ENCODE measurements around the gene SLC25A21. TPM values are rescaled to one million over a fixed set of nuclear protein-coding genes. Genes with fewer than 3 reads are reported as not detected.
A peak's percentile ranks its signal among the peaks of the same experiment; 100 is the strongest.

SLC25A21 gene
- total and polyA plus RNA-seq, 2 experiments from 2014 or later: 10.6 to 12.1 TPM

DNA sequence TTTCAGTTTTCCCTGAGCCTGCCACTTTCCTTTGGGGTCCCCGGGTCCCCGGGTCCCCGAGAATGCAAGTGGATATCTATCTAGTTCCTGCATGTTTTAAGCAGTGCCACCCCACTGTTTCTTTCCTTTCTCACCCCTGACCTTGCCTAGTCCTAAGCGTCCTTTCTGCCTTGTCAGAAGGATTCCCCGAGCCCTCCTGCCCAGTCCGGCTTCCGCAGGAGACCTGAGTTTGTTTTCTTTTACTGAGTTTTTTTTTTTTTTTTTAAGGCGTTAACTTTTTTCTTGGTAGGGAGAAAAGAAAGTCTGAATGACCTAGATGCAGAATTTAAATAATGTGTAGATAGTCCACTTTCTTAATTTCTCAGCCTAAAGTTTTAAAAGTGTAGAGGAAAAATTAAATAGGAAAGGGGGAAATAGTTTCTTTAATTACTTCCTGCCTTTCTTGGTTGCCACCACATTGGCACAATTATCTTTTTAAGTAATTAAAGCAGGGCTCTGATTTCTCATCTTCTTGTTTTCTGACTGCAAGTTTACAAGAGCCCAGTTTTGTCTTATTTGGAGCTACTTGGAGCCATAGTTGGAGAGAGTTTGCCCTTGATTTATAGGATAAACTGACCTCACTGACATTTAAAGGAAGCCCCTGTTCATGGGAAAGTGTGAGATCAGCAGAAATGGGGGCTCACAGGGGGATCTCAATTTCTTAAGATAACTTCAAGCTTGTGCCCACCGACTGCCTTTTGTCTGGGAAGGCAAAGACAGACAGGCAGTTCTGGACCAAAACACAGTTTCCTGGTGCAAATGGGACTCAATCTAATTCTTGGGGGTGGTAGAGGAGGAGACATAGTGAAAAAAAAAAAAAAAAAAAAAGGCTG lies 507.8 kb downstream of the SLC25A21 start:
- Histone ChIP-seq H3K9me2 (ENCODE audit: insufficient read depth) (no peaks in the 10 kb centered on the region), H3K4me3 (peak overlapping the region; percentile 56), H4K20me1 (replicated peaks; ENCODE audit: insufficient read depth) (peaks cover 33% of the 10 kb centered on the region), H3K27me3 (ENCODE audit: insufficient read depth) (peaks cover 96% of the 10 kb centered on the region), H2AFZ (no peak overlapping the region), H3K27ac (ENCODE audit: low read depth) (no peak overlapping the region), H3K36me3 (ENCODE audit: insufficient read depth) (no peaks in the 10 kb centered on the region), H3F3A (replicated peaks; ENCODE audit: low read depth) (peaks cover 31% of the 10 kb centered on the region), H3K4me1 (ENCODE audit: insufficient read depth) (peaks cover 49% of the 10 kb centered on the region), H3K4me2 (peak overlapping the region; percentile 92), H3K79me2 (replicated peaks; ENCODE audit: insufficient read depth) (no peaks in the 10 kb centered on the region)
- Mint-ChIP-seq H3K4me1 (peaks cover 43% of the 10 kb centered on the region), H3K27ac (no peak overlapping the region), H3K4me3 (peak overlapping the region; percentile 72; the same call in 2 of the 3 replicates), H3K27me3 (ENCODE audit: insufficient read depth, low read depth, poor library complexity) (peaks cover 89% of the 10 kb centered on the region), H3K36me3 (ENCODE audit: low read depth) (no peaks in the 10 kb centered on the region), H3K9me3 (no peaks in the 10 kb centered on the region; the same call in 2 of the 3 replicates)
- TF ChIP-seq, protein P1, sequence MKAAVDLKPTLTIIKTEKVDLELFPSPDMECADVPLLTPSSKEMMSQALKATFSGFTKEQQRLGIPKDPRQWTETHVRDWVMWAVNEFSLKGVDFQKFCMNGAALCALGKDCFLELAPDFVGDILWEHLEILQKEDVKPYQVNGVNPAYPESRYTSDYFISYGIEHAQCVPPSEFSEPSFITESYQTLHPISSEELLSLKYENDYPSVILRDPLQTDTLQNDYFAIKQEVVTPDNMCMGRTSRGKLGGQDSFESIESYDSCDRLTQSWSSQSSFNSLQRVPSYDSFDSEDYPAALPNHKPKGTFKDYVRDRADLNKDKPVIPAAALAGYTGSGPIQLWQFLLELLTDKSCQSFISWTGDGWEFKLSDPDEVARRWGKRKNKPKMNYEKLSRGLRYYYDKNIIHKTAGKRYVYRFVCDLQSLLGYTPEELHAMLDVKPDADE (IDR thresholded peaks at IDR 0.05): no peak
- TF ChIP-seq EZH2 (IDR thresholded peaks at IDR 0.05; ENCODE audit: low read depth, unreplicated experiment): peak; percentile 65
- TF ChIP-seq EZH2phosphoT487 (IDR thresholded peaks at IDR 0.05; ENCODE audit: unreplicated experiment): no peak
- no peak for ATAC-seq
- DNase-seq (ENCODE audit: low spot score): no peak

DNA sequence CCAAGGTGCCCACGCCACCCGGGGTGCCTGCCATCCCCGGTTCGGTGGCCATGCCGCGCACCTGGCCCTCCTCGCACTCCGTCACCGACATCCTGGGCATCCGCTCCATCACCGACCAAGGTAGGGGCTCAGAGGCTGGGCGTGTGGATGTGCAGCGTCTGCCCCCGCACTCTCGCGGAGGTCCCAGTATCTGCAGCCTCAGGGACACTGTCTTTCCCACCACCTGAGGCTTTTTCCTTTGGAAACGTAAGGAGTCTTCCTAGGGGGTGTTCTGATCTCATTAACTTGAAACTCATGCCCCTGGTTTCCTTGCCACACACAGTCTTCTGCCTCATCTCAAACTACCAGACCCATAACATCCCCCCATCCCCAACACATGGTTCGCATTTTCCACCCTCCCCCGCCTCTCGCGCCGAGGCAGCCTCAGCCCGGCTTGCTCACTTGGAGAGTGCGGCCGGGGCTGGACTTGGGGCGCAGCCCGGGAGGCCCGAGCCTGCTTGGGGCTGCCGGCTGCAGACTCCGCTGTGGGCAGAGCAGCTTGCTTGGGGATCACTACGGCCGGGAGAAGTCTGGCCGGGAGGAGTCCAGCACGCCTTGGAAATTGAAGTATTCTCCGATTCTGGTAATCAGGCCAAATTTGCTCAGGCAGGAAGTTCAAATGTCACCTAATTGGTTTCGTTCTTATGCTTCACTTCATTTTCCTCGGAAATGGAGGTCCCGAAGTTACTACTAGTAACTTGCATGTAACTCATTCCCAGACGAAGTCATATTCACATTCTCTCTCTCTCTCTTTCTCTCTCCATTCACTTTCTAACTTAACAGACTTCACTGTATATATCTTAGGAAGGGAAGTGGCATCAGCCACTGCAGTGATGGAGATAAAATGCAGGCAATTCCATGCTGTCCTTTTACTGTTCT lies 508.7 kb downstream of the SLC25A21 start:
- peak overlapping the region; percentile 72 for H3K4me3 Mint-ChIP-seq
- no peaks in the 10 kb centered on the region for H3K36me3 ChIP-seq (ENCODE audit: insufficient read depth)
- H3K4me2 ChIP-seq: peak overlapping the region; percentile 92
- H3K27me3 ChIP-seq (ENCODE audit: insufficient read depth): peaks cover 96% of the 10 kb centered on the region
- H3K4me1 Mint-ChIP-seq: peaks cover 48% of the 10 kb centered on the region
- no peaks in the 10 kb centered on the region for H3K36me3 Mint-ChIP-seq (ENCODE audit: low read depth)
- H3K9me3 Mint-ChIP-seq: no peaks in the 10 kb centered on the region; the same call in 2 of the 3 replicates
- peaks cover 42% of the 10 kb centered on the region for H4K20me1 ChIP-seq (replicated peaks; ENCODE audit: insufficient read depth)
- TF ChIP-seq EZH2phosphoT487 (IDR thresholded peaks at IDR 0.05; ENCODE audit: unreplicated experiment): peak; percentile 92
- peak; percentile 90 for TF ChIP-seq EZH2 (IDR thresholded peaks at IDR 0.05; ENCODE audit: low read depth, unreplicated experiment)
- TF ChIP-seq, protein P1 (IDR thresholded peaks at IDR 0.05): no peak
- no peak for TF ChIP-seq ZNF331 (CRISPR knock-in tag; IDR thresholded peaks at IDR 0.05; ENCODE audit: low read depth)
- TF ChIP-seq, protein P2, sequence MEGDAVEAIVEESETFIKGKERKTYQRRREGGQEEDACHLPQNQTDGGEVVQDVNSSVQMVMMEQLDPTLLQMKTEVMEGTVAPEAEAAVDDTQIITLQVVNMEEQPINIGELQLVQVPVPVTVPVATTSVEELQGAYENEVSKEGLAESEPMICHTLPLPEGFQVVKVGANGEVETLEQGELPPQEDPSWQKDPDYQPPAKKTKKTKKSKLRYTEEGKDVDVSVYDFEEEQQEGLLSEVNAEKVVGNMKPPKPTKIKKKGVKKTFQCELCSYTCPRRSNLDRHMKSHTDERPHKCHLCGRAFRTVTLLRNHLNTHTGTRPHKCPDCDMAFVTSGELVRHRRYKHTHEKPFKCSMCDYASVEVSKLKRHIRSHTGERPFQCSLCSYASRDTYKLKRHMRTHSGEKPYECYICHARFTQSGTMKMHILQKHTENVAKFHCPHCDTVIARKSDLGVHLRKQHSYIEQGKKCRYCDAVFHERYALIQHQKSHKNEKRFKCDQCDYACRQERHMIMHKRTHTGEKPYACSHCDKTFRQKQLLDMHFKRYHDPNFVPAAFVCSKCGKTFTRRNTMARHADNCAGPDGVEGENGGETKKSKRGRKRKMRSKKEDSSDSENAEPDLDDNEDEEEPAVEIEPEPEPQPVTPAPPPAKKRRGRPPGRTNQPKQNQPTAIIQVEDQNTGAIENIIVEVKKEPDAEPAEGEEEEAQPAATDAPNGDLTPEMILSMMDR (conservative IDR thresholded peaks at IDR 0.05; ENCODE audit: low read depth in 2 of 2): no peak
- peaks cover 98% of the 10 kb centered on the region for H3K27me3 Mint-ChIP-seq (ENCODE audit: insufficient read depth, low read depth, poor library complexity)
- no peak overlapping the region for H3K27ac Mint-ChIP-seq
- H3K79me2 ChIP-seq (replicated peaks; ENCODE audit: insufficient read depth): no peaks in the 10 kb centered on the region
- no peaks in the 10 kb centered on the region for H3K9me2 ChIP-seq (ENCODE audit: insufficient read depth)
- H2AFZ ChIP-seq: no peak overlapping the region; the same call in 1 of the 2 replicates
- peaks cover 57% of the 10 kb centered on the region for H3K4me1 ChIP-seq (ENCODE audit: insufficient read depth)
- ATAC-seq: peak; percentile 10
- peaks cover 31% of the 10 kb centered on the region for H3F3A ChIP-seq (replicated peaks; ENCODE audit: low read depth)
- DNase-seq (ENCODE audit: low spot score): peak; percentile 79
- H3K4me3 ChIP-seq: peak overlapping the region; percentile 56
- no peak overlapping the region for H3K27ac ChIP-seq (ENCODE audit: low read depth)

All from GM23338 (cell line).